ENCODE data around the gene PHTF2.

DNA sequence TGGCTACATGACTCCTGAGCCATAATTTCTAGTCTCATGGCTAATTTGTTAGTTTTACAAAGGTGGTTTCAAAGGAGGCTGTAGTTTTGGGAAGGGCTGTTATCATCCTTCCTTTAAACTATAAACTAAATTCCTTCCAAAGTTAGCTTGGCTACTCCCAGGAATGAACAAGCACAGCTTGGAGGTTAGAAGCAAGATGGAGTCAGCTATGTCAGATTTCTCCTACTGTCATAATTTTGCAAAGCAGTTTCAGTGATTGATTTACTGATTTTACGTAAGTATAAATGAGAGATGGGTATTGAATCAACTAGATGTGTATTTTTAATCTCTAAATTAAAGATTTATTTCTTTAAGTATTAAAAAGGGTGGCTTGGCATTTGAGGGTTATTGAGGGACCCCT lies 79.9 kb downstream of the PHTF2 start:
- TF ChIP-seq, protein P1, sequence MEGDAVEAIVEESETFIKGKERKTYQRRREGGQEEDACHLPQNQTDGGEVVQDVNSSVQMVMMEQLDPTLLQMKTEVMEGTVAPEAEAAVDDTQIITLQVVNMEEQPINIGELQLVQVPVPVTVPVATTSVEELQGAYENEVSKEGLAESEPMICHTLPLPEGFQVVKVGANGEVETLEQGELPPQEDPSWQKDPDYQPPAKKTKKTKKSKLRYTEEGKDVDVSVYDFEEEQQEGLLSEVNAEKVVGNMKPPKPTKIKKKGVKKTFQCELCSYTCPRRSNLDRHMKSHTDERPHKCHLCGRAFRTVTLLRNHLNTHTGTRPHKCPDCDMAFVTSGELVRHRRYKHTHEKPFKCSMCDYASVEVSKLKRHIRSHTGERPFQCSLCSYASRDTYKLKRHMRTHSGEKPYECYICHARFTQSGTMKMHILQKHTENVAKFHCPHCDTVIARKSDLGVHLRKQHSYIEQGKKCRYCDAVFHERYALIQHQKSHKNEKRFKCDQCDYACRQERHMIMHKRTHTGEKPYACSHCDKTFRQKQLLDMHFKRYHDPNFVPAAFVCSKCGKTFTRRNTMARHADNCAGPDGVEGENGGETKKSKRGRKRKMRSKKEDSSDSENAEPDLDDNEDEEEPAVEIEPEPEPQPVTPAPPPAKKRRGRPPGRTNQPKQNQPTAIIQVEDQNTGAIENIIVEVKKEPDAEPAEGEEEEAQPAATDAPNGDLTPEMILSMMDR (IDR thresholded peaks at IDR 0.05) = no peak
- TF ChIP-seq JUND (IDR thresholded peaks at IDR 0.05) = no peak
- no peak for TF ChIP-seq RAD21 (IDR thresholded peaks at IDR 0.05; ENCODE audit: low read length)
- TF ChIP-seq, protein P2, sequence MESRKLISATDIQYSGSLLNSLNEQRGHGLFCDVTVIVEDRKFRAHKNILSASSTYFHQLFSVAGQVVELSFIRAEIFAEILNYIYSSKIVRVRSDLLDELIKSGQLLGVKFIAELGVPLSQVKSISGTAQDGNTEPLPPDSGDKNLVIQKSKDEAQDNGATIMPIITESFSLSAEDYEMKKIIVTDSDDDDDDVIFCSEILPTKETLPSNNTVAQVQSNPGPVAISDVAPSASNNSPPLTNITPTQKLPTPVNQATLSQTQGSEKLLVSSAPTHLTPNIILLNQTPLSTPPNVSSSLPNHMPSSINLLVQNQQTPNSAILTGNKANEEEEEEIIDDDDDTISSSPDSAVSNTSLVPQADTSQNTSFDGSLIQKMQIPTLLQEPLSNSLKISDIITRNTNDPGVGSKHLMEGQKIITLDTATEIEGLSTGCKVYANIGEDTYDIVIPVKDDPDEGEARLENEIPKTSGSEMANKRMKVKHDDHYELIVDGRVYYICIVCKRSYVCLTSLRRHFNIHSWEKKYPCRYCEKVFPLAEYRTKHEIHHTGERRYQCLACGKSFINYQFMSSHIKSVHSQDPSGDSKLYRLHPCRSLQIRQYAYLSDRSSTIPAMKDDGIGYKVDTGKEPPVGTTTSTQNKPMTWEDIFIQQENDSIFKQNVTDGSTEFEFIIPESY (IDR thresholded peaks at IDR 0.05; ENCODE audit: borderline replicate concordance, low read depth) = no peak
- no peak for TF ChIP-seq TEAD4 (IDR thresholded peaks at IDR 0.05; ENCODE audit: borderline replicate concordance, insufficient read depth)
- TF ChIP-seq SIN3A (IDR thresholded peaks at IDR 0.05; ENCODE audit: borderline replicate concordance, low read depth, low read length) = no peak
- TF ChIP-seq EP300 (IDR thresholded peaks at IDR 0.05; ENCODE audit: borderline replicate concordance in 1 of 2, low read depth in 1 of 2, low read length in 1 of 2) = no peak
- TF ChIP-seq, protein P3, sequence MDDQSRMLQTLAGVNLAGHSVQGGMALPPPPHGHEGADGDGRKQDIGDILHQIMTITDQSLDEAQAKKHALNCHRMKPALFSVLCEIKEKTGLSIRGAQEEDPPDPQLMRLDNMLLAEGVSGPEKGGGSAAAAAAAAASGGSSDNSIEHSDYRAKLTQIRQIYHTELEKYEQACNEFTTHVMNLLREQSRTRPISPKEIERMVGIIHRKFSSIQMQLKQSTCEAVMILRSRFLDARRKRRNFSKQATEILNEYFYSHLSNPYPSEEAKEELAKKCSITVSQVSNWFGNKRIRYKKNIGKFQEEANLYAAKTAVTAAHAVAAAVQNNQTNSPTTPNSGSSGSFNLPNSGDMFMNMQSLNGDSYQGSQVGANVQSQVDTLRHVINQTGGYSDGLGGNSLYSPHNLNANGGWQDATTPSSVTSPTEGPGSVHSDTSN (IDR thresholded peaks at IDR 0.05) = no peak
- no peak for TF ChIP-seq FOXJ3 (CRISPR knock-in tag; IDR thresholded peaks at IDR 0.05)
- TF ChIP-seq MXI1 (IDR thresholded peaks at IDR 0.05; ENCODE audit: low read depth, low read length) = no peak
- TF ChIP-seq GABPA (IDR thresholded peaks at IDR 0.05; ENCODE audit: low read depth) = no peak
